ENCODE data around the gene FAM186B. TPM values are rescaled to one million over a fixed set of nuclear protein-coding genes. Genes with fewer than 3 reads are reported as not detected.

Gene FAM186B
- total RNA-seq, 1 experiment from 2014 or later: 0.42 TPM

- no peak for ATAC-seq
- TF ChIP-seq, protein P1, sequence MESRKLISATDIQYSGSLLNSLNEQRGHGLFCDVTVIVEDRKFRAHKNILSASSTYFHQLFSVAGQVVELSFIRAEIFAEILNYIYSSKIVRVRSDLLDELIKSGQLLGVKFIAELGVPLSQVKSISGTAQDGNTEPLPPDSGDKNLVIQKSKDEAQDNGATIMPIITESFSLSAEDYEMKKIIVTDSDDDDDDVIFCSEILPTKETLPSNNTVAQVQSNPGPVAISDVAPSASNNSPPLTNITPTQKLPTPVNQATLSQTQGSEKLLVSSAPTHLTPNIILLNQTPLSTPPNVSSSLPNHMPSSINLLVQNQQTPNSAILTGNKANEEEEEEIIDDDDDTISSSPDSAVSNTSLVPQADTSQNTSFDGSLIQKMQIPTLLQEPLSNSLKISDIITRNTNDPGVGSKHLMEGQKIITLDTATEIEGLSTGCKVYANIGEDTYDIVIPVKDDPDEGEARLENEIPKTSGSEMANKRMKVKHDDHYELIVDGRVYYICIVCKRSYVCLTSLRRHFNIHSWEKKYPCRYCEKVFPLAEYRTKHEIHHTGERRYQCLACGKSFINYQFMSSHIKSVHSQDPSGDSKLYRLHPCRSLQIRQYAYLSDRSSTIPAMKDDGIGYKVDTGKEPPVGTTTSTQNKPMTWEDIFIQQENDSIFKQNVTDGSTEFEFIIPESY (IDR thresholded peaks at IDR 0.05; ENCODE audit: extremely low read depth, insufficient replicate concordance, low read length): no peak
- TF ChIP-seq RAD21 (IDR thresholded peaks at IDR 0.05; ENCODE audit: low read depth) (no peak), TCF7L2 (IDR thresholded peaks at IDR 0.05; ENCODE audit: borderline replicate concordance, extremely low read depth, insufficient read depth, insufficient read length) (no peak), POLR2AphosphoS5 (IDR thresholded peaks at IDR 0.05; ENCODE audit: low read depth, low read length) (no peak), JUND (IDR thresholded peaks at IDR 0.05) (no peak), YY1 (IDR thresholded peaks at IDR 0.05; ENCODE audit: extremely low read depth, insufficient replicate concordance, low read depth, low read length) (no peak), SIN3A (IDR thresholded peaks at IDR 0.05; ENCODE audit: low read depth) (no peak), FOSL1 (IDR thresholded peaks at IDR 0.05; ENCODE audit: low read depth) (no peak), POLR2A (IDR thresholded peaks at IDR 0.05; ENCODE audit: borderline replicate concordance, extremely low read depth, insufficient read depth, insufficient read length) (no peak), CBX3 (IDR thresholded peaks at IDR 0.05; ENCODE audit: low read depth) (no peak)
- TF ChIP-seq, protein P2, sequence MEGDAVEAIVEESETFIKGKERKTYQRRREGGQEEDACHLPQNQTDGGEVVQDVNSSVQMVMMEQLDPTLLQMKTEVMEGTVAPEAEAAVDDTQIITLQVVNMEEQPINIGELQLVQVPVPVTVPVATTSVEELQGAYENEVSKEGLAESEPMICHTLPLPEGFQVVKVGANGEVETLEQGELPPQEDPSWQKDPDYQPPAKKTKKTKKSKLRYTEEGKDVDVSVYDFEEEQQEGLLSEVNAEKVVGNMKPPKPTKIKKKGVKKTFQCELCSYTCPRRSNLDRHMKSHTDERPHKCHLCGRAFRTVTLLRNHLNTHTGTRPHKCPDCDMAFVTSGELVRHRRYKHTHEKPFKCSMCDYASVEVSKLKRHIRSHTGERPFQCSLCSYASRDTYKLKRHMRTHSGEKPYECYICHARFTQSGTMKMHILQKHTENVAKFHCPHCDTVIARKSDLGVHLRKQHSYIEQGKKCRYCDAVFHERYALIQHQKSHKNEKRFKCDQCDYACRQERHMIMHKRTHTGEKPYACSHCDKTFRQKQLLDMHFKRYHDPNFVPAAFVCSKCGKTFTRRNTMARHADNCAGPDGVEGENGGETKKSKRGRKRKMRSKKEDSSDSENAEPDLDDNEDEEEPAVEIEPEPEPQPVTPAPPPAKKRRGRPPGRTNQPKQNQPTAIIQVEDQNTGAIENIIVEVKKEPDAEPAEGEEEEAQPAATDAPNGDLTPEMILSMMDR (IDR thresholded peaks at IDR 0.05 in 2 of 3, conservative IDR thresholded peaks at IDR 0.05 in 1 of 3; ENCODE audit: borderline replicate concordance in 1 of 3, insufficient read depth in 1 of 3, low read depth in 2 of 3, low read length in 2 of 3): no peak
- TF ChIP-seq, protein P3, sequence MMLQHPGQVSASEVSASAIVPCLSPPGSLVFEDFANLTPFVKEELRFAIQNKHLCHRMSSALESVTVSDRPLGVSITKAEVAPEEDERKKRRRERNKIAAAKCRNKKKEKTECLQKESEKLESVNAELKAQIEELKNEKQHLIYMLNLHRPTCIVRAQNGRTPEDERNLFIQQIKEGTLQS (IDR thresholded peaks at IDR 0.05): no peak
- TF ChIP-seq, protein P4, sequence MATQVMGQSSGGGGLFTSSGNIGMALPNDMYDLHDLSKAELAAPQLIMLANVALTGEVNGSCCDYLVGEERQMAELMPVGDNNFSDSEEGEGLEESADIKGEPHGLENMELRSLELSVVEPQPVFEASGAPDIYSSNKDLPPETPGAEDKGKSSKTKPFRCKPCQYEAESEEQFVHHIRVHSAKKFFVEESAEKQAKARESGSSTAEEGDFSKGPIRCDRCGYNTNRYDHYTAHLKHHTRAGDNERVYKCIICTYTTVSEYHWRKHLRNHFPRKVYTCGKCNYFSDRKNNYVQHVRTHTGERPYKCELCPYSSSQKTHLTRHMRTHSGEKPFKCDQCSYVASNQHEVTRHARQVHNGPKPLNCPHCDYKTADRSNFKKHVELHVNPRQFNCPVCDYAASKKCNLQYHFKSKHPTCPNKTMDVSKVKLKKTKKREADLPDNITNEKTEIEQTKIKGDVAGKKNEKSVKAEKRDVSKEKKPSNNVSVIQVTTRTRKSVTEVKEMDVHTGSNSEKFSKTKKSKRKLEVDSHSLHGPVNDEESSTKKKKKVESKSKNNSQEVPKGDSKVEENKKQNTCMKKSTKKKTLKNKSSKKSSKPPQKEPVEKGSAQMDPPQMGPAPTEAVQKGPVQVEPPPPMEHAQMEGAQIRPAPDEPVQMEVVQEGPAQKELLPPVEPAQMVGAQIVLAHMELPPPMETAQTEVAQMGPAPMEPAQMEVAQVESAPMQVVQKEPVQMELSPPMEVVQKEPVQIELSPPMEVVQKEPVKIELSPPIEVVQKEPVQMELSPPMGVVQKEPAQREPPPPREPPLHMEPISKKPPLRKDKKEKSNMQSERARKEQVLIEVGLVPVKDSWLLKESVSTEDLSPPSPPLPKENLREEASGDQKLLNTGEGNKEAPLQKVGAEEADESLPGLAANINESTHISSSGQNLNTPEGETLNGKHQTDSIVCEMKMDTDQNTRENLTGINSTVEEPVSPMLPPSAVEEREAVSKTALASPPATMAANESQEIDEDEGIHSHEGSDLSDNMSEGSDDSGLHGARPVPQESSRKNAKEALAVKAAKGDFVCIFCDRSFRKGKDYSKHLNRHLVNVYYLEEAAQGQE (IDR thresholded peaks at IDR 0.05; ENCODE audit: low read depth): no peak
- DNase-seq (ENCODE audit: low read depth, low spot score): no peak
- Histone ChIP-seq H3K36me3 (ENCODE audit: control insufficient read depth in 1 of 2, insufficient read depth in 2 of 2, low read length in 2 of 2) (no peaks in the 10 kb centered on the region), H2AFZ (ENCODE audit: low read depth, low read length, poor library complexity, severe bottlenecking) (no peak overlapping the region), H3K9me3 (ENCODE audit: control insufficient read depth in 1 of 2, insufficient read depth in 1 of 2, low read depth in 1 of 2, low read length in 2 of 2) (peaks cover 0 to 4% of the 10 kb centered on the region in 2 experiments; a peak in 1 of 4 replicates), H3K9ac (ENCODE audit: low read length) (no peak overlapping the region), H3K27me3 (ENCODE audit: insufficient read depth, low read length) (no peaks in the 10 kb centered on the region), H3K4me2 (ENCODE audit: low read length) (no peak overlapping the region), H4K20me1 (ENCODE audit: insufficient read depth) (no peaks in the 10 kb centered on the region), H3K9me2 (ENCODE audit: insufficient read depth) (no peaks in the 10 kb centered on the region), H3K4me3 (replicated peaks in 1 of 2; ENCODE audit: low read depth in 1 of 2, low read length in 2 of 2) (no peak overlapping the region), H3K27ac (ENCODE audit: low read depth, low read length) (no peak overlapping the region), H3K4me1 (ENCODE audit: control insufficient read depth in 1 of 2, insufficient read depth in 2 of 2, low read length in 2 of 2) (peaks cover 7 to 22% of the 10 kb centered on the region in 2 experiments), H3K79me2 (ENCODE audit: insufficient read depth, low read length) (no peaks in the 10 kb centered on the region)
- RAD21 ChIA-PET (ENCODE audit: low non-redundant PET in 1 of 2, low total read pairs in 2 of 2, uncharacterized antibody in 2 of 2, unreplicated experiment in 2 of 2): no interaction called here
- no TSS peak for BruUV-seq (replicated peaks)
- CTCF ChIA-PET: interaction anchor here (1.5 kb wide), 1 partner anchor 27 kb away, joined by 3 read pairs; no protein-coding TSS in a partner anchor
- intact Hi-C loops (cut with micrococcal nuclease): no loop called here
- POLR2A ChIA-PET: no interaction called here
These were observed 13.1 kb upstream of the FAM186B start for GRCh38 chr12:49618576-49618975.
